Ammon's horn (tissue), 1 donor: ENCODE data around the gene NOC4L.
"Not testable (repeated sequence)": the region's sequence is repeated elsewhere in the genome, so short reads cannot be mapped to it uniquely, and the experiment has no call there.

ENCODE experiments used
- DNase-seq: peaks from one replicate; pipeline ENCODE4 v3.0.0-alpha.2; 2016; ENCODE audit warnings: low spot score

NOC4L gene

DNA sequence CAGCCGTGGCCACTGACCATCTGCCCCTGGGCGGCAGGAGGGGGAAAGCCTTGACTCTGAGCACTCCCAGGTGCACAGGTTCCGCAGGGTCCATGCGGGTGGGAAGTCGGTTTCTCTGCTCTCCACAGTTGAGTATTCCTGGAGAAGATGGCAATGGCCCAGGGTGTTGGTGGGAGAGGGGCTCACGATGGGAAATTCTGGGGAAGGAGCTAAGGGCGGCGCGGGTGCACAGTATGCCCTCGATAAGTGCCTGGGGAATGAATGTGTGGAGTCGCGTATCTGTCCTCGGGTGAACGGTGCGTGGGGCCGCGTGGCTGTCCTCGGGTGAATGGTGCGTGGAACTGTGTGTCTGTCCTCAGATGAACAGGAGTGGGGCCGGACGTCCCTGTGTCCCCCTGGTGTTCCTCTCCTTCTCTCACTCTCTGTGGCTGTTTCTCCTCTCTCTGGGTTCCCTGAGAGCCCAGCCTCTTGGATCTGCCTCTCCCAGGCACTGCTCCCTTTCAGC lies 38.0 kb downstream of the NOC4L start:
- no peak for DNase-seq

DNA sequence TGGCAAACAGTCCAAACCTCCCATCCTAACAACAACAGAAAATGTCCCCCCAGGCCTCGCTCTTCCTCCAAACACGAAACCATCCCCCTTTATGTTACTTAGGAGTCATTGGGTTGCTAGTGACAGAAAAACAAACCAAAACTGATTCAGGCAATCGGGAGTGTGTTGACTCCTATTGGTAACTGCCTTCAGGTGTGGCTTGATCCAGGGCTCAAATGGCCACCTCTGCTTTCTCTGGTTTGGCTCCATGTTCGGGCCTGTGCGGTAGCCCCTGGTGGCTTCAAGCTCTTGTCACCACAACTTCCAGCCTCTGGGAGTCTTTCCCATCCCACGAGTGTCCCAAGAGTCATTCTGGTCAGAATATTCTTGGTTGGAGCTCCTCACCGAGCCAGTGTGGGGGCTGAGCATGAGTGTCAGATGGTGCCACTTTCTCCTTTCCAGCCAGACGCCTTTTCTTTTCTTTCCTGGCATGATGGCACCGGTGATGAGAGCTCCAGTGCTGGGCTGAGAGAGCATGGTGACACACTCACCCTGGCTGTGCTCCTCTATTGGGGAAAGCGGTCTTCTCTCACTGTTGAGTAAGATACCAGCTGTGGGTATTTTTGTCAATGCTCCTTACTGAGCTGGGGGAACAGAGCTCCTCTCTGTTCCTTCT lies 38.6 kb downstream of the NOC4L start:
- DNase-seq: no peak

DNA sequence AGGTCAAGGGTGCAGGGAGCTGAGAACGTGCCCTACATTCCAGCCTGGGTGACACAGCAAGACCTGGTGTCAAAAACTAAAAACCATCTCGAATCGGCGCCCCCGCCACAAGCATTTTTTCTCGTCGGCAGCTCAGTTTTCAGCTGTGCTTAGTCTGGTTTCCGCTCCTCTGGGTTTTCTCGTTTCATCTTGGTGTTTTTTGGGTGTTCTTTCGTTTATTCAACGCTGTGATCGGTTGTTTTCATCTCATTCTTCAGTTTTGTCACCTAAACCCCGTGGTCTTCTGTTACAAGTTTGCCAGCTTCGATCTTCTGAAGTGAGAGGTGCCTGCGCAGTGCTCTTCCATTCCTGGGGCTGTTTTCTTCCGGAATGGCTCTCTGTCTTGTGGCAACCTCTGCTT lies 41.4 kb downstream of the NOC4L start:
- DNase-seq: no peak

DNA sequence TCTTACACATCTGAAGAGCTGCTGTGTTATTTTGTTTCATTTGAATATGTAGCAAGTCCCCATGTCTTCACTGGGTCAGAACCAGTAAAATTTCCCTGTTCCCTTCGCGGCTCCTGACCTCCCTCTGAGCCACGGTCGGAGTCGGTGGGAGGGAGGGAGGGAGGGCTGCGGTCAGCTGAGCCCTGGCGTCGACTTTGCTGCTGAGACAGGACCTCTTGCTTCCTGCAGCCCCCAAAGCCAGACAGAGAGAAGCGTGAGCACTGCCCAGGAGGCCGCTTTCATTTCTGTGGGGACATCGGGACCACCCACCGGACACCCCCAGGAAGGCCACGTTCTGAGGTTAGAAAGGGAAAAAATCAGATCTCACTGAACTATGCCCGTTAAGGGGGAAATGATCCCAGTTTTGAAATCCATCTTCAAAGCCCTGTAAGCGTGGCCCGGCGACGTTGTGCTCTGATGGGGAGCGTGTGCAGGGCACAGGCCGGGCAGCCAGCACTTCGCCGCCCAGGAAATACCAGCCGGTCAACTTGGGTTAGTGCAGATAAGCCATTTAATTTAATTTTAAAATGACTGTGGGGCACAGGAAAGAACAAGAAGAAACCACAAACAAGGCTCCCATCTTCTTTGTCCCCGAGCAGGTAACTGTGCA lies 42.1 kb downstream of the NOC4L start:
- no peak for DNase-seq

DNA sequence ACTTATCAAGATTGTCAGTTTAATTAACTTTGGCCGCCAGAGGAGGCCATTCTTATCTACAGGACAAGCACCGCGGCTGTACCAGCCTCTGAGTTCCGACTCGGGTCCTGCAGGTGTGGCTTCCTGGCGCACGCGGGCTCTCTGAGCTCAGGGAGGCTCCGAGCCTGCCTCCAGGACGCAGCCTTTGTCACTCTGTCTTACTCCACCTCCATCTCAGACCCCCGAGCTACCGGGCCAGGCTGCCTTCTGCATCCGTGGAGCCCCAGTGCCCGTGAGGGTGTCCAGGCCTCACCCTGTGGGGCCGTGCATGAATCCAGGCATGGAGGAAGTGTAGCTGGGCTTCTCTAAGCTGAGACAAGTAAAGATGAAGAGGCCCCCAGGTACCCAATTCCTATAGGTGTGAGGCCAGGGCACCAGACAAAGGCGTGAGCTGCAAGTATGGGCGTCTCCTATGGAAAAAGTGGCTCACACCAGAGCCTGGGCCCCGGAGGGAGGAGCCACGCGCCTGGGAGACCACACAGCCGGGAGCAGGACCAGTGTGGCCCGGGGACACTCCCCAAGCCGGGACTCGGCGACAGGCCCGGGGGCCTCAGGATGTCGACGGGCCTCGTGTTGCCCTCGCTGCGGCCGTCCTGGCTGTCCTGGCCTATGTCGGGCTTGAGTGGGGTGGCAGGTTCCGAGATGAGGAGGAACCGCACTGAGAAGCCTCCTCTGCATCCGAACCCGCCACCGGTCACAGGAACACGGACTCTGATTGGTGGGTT lies 42.8 kb downstream of the NOC4L start:
- DNase-seq: no peak

DNA sequence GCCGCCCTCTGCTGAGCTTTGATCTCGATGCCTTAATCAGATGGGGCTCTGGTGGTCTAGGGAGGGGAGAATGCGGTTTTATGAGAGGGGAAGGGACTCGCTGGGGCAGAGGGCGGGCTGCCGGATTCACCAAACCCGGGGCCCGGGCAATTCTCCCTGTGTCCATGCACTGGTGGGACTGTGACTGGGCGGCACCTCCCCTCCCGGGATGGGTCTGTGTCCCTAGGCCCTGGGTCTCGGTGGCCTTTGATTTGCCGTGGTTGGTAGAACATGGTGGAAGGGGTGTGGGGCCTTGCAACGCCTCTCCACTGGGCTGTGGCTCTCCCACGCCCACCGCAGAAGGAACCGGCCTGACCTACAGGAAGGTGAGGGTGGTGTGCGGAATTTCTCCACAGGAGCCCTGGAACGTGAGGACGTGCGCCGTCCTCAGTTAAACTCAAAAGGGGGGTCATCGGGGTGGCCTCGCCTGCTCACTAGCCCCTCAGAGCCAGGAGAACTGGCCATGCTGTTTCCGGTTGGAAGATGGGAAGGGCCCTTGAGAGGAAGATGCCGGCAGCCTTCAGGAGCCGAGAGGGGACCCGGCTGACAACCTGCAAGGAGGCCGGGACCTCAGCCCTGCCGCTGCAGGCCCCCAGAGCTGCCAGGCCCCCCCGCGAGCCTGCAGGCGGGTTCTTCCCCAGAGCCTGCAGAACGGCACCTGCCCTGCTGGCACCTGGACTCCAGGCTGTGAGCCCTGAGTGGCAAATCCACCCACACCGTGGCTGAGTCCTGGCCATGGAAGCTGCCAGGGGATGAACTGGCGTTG lies 43.6 kb downstream of the NOC4L start:
- DNase-seq: no peak

DNA sequence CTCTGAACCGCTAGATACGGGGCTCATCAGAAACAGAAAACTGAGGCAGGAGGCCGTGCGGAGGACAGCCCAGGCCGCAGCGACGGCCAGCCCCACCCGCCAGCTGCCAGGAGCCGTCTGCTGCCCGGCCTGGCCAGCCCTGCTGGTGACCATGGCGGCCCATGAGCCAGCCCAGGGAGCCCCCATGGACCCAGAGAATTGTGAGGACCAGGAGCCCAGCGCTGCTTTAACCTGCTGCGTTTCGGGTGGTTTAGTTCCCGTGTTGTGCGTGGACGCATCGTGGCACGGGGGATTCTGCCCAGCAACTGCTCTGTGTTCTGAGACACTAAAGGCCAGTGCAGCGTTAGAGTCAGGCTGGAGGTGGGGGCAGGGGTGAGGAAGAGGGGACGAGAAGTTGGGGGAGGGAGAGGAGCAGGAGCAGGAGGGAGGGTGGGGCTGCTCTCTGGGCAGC lies 44.2 kb downstream of the NOC4L start:
- no peak for DNase-seq

DNA sequence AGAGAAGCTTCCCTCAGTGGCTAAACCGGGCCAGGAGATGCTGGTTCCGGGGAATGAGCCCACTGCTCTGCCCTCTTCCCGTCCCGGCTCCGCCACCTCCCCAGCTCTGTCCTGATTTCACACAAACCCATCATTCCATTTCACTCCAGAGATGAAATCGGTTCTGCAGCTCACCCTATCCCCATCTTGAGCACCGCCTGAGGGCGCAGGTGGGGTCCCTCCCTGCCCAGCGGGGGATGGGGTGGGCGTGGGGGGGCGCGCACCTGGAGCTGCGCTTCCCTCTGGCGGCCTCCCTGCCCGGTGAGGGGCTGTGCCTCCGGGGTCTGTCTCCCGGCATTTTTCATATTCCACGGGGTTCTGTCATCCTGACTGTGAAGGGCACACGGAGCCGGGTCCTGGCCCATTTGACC lies 44.7 kb downstream of the NOC4L start:
- DNase-seq: no peak

DNA sequence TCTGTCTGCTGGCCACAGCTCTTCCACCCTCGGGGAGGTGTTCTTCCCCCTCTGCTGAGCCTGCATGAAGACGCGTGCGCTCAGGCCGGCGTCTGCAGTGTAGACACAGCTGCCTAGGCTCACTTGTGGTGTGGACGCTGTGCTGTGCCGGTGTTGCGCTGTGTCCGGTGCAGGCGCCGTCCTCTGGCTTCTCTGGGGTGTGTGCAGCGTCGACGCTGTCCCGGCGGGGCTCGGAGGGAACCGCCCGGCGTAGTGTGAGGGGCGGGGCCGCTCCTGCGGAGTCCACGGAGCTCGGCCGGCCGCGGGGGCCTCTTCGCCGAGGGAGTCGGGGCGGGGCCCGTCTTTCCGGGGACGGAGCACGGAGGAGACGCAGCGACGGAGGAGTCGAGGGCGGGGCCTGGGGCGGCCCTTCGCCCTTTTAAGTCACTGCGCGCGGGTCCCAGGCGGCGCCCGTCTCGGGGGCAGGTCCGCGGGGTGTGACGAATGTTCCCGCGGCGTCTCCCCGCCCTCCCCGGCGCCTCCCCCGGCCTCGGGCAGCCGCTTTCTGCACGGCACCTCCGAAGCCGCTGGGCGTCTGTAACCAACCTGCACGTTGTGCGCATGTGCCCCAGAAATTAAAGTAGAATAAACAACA lies 45.2 kb downstream of the NOC4L start:
- peak; percentile 74 for DNase-seq

DNA sequence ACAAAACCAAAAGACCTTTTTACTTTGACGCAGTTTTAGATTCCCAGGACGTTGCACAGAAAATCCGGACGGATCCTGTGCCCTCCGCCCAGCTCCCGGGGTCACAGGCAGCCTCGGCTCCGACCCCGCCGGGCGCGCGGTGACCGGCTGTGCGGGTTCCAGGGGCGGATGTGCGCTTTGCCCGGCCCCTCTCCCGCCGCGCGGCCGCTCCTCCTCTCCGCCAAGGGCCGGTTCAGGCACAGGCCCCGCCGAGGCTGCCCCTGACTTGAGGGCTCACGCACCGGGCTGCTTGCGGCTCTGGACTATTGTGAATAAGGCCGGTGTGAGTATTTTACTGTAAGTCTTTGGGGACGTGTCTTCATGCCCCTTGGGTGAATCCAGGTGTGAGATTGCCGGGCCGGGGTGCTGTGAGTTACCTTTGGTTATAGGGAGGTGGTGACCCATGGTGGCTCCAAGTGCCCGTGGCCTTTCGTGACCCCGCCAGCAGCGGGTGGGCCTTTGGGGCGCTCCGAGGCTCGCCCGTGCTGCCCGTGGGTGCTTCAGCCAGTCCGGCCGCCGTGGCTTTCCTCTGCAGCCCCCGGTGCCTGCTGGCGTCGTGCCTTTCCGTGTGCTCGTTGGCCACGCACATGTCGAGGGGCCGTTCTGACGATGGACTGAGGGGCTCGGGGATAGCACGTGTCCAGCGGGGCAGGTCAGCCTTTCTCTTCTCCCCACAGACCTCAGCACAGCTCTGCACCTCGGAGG lies 45.9 kb downstream of the NOC4L start:
- DNase-seq: no peak

DNA sequence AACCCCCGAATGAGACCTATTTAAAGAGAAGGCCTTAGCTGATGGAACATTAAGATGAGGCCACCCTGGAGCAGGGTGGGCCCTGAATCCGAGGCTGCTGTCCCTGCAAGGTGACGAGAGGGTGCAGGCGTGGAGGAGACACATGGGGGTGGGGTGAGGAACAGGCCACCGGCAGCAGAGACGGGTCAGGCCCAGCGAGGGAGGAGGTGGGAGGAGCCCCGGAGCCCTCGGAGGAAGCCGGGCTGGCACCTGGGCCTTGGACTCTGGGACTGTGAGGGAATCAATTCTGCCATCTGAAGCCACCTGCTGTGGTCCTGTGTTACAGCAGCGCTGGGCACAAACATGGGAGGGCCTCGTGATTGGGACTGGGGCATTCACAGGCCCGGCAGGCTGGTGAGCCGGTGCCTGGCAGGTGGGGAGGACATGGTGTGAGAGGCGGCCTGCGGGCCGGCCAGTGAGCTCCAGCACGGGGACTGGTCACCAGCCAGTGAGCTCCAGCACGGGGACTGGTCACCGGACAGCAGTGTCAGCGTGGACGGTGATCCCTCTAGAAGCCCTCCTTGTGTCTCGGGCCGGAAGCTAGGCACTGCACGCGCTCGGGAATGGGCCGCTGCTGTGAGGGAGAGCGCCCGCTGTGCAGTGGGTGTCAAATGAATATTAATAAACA lies 46.7 kb downstream of the NOC4L start:
- no peak for DNase-seq

DNA sequence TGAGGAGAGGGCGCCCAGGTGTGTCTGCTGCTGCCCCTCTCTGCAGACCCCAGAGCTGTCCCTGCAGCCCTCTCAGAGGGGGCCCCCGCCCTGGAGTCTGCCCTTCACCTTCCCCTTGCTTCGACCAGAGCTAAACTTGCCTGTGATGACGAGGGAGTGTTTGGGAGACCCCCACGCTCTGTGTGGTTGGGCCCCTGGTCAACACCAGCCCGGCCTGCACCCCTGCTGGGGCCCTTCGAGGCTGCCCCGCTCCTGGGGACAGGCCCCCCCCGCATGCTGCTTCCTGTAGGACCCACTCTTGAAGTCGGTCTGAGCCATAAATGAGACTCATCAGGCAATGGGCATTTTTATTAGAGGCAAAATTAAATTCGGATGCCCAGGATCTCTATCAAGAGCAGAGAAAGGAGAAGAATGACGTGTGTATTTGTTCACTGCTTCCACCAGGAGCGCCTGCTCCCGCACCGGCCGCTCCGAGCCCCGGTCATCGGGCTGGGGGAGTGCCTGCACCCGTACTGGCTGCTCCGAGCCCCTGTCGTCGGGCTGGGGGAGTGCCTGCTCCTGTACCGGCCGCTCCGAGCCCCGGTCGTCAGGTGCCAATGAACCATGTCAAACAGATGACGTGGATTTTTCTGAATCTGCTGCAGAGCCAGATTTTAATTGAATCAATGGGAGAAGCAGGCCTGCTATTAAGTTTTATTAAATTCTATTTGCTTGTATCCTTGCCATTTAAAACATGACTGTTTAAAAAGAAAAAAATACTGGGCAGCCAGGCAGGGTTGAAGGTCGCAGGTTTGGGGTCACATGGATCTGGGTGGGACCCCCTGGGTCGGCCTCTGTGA lies 47.7 kb downstream of the NOC4L start:
- no peak for DNase-seq

DNA sequence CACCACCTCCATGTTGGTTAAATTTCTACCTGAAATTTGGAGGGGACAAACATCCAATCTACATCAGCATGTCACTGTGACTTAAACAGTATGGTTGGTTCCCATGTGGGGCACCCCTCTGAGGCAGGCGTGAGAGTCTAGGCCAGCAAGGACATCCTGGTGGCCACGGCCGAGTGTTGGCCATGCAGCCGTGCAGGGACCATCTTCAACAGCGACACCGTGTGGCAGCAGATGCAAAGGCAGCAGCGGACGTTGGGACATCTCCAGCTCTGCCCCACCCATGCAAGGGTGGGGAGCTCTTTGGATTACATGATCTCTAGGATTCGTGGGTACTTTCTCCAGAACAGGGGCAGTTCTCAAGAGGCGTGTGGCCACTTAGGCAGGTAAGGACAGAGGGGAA lies 49.8 kb downstream of the NOC4L start:
- no peak for DNase-seq

DNA sequence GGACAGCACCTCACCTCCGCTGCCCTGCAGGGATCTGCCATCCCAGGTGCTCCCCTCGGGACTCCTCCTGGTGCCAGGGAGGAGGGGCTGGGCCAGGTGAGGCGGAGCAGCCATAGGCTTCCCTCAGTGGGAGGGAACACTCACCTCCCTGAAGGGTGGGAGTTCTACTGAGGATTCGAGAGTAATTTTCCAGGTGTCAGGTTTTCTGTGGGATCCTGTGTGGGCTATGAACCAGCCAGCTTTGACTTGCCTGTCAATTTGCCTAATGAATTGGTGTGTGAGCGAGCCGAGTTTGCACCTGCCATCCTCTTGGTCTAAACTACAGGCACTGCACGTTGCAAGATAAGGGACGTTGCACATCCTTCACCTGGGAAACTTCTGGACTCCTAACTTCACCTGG lies 50.3 kb downstream of the NOC4L start:
- no peak for DNase-seq

DNA sequence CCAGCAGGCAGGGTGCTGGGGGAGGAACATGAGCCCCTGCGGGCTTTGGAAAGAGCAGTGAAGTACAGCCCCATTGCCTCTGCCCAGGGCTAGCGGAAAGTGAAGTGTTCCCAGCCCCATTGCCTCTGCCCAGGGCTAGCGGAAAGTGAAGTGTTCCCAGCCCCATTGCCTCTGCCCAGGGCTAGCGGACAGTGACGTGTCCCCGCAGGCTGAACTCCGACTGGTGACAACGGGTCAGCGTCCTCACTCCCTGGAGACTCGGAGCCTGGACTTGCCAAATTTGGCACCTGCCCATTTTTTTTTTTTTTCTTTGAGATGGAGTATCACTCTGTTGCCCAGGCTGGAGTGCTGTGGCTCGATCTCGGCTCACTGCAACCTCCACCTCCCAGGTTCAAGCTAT lies 51.0 kb downstream of the NOC4L start:
- DNase-seq: not testable (repeated sequence)

DNA sequence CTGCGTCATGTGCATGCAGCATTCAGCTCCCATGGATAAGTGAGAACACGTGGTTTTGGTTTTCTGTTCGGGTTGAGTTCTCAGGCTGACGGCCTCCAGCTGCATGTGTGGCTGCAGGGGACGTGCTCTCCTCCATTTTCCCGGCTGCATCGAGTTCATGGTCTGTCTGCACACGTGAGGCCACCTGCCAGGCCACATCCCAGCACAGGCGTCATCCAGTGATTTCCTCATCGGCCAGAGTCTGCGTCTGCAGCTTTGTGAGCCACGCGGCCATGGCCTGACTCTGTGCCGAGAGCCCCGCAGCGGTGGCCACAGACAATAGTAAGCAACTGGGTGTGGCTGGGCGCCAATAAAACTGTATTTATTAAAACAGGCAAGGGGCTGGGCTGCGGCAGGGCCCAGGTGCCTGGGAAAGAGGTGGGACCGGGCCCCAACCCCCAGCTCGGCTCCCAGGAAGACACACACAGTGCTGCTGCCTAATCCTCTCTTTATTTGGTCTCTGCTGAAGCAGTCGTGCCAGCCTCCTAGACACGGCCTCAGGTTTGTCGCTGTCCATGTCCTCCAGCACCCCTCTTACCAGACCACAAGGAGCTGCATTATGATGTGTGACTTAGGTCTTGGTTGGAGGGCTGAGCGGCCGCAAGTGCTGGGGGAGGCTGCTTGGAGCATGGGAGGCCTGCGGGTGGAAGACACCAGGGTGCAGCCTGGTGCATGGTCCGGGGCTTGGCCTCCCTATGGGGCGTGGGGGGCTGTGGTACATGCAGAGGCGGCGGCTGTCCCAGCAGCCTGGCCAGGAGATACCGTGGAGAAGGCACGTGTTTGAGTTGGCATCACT lies 52.0 kb downstream of the NOC4L start:
- no peak for DNase-seq

DNA sequence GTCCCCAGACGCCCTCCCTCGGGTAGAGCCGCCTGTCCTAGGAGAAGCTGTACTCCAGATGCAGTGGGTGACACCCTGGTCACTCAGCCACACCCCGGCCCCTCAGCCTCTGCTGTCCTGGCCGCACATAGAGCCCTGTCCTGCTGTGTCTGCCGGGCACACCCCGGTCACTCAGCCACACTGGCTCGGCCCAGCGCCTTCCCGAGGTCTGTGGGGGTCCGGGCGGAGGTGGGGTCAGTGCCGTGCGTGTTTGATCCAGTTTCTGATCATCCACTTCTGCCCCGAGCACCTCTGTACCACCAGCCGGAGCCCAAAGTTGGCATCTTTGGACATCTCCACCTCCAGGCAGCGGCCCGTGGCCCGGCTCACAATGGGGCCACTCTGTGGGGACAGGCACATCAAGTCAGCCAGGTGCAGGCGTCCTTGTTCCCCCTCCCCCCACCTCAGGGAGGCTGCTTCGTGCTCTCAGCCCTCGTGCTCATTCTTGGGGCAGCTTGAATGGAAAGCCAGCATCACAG lies 52.7 kb downstream of the NOC4L start:
- DNase-seq: no peak
